ENCODE data around the gene XYLT1.

Gene XYLT1

GRCh38 chr16:17386229-17386628 lies 84.5 kb downstream of the XYLT1 start:
- Histone ChIP-seq H3K4me1 (ENCODE audit: low read depth, poor library complexity, severe bottlenecking) (no peaks in the 10 kb centered on the region), H3K27me3 (ENCODE audit: insufficient read depth, low read depth) (no peaks in the 10 kb centered on the region), H3K27ac (no peak overlapping the region), H2AFZ (ENCODE audit: low read depth) (no peak overlapping the region), H3K36me3 (ENCODE audit: insufficient read depth) (no peaks in the 10 kb centered on the region), H4K20me1 (ENCODE audit: insufficient read depth) (no peaks in the 10 kb centered on the region), H3K79me2 (ENCODE audit: insufficient read depth, low read depth) (no peaks in the 10 kb centered on the region), H3K4me3 (IDR thresholded peaks at IDR 0.05; ENCODE audit: insufficient read depth, low read depth, low read length) (no peak overlapping the region), H3K9ac (no peak overlapping the region), H3K4me2 (no peak overlapping the region)
- TF ChIP-seq, protein P1, sequence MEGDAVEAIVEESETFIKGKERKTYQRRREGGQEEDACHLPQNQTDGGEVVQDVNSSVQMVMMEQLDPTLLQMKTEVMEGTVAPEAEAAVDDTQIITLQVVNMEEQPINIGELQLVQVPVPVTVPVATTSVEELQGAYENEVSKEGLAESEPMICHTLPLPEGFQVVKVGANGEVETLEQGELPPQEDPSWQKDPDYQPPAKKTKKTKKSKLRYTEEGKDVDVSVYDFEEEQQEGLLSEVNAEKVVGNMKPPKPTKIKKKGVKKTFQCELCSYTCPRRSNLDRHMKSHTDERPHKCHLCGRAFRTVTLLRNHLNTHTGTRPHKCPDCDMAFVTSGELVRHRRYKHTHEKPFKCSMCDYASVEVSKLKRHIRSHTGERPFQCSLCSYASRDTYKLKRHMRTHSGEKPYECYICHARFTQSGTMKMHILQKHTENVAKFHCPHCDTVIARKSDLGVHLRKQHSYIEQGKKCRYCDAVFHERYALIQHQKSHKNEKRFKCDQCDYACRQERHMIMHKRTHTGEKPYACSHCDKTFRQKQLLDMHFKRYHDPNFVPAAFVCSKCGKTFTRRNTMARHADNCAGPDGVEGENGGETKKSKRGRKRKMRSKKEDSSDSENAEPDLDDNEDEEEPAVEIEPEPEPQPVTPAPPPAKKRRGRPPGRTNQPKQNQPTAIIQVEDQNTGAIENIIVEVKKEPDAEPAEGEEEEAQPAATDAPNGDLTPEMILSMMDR (conservative IDR thresholded peaks at IDR 0.05; ENCODE audit: low read depth, low read length) = no peak

GRCh38 chr16:17384471-17384870 lies 86.3 kb downstream of the XYLT1 start:
- Histone ChIP-seq H2AFZ (ENCODE audit: low read depth) (no peak overlapping the region), H3K27ac (no peak overlapping the region), H3K4me2 (no peak overlapping the region), H3K27me3 (ENCODE audit: insufficient read depth, low read depth) (no peaks in the 10 kb centered on the region), H3K4me1 (ENCODE audit: low read depth, poor library complexity, severe bottlenecking) (no peaks in the 10 kb centered on the region), H3K9ac (no peak overlapping the region), H3K79me2 (ENCODE audit: insufficient read depth, low read depth) (0 out of 2 replicates have a peak, but pooled peaks cover 1% of the 10 kb centered on the region), H4K20me1 (ENCODE audit: insufficient read depth) (no peaks in the 10 kb centered on the region), H3K4me3 (IDR thresholded peaks at IDR 0.05; ENCODE audit: insufficient read depth, low read depth, low read length) (no peak overlapping the region), H3K36me3 (ENCODE audit: insufficient read depth) (no peaks in the 10 kb centered on the region)
- TF ChIP-seq, protein P1 (conservative IDR thresholded peaks at IDR 0.05; ENCODE audit: low read depth, low read length) = no peak

DNA sequence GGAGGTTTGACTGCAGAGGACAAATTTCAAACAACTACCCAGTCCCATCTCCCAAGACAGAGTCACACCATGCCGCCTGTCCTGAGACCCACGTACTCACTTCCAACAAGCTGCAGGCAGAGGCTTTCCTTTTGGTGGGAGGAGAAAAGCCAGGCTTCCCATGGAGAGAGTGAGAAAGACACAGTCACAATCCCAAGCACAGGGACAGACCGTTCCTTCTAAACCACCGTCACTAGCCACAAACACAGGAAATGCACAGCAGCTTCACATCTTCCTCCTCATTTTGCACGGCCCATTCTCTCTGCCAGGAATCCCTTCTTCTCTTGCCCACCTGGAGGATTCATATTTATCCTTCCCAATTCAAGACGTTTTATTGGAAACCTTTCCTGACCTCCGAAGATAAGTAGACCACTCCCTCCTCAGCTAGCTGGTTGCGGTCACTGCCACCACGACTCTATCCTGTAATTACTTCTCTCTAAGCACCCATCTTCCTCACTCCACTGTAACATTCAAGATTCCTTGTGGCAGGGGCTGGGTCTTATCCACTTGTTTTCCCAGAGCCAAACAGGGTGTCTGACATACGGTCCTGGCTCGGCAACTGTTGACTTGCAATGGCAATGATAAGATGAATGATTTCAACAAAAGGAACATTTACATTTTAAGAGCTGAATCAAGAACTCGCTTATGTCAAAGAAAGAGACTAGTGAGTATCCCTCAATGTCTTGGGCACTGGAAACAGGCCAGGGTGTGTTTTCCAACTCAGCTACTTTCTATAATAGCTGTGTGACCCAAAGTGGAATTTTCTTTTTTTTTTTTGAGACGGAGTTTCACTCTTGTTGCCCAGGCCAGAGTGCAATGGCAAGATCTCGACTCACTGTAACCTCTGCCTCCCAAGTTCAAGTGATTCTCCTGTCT lies 87.6 kb downstream of the XYLT1 start:
- H3K9ac ChIP-seq = no peak overlapping the region
- H3K4me1 ChIP-seq (ENCODE audit: low read depth, poor library complexity, severe bottlenecking) = peaks cover 12% of the 10 kb centered on the region
- H3K36me3 ChIP-seq (ENCODE audit: insufficient read depth) = no peaks in the 10 kb centered on the region
- TF ChIP-seq, protein P1 (conservative IDR thresholded peaks at IDR 0.05; ENCODE audit: low read depth, low read length) = no peak
- H3K4me2 ChIP-seq = no peak overlapping the region
- H3K27ac ChIP-seq = no peak overlapping the region
- no peak overlapping the region for H2AFZ ChIP-seq (ENCODE audit: low read depth)
- H4K20me1 ChIP-seq (ENCODE audit: insufficient read depth) = no peaks in the 10 kb centered on the region
- H3K27me3 ChIP-seq (ENCODE audit: insufficient read depth, low read depth) = no peaks in the 10 kb centered on the region
- 0 out of 2 replicates have a peak, but pooled peaks cover 6% of the 10 kb centered on the region for H3K79me2 ChIP-seq (ENCODE audit: insufficient read depth, low read depth)
- no peak overlapping the region for H3K4me3 ChIP-seq (IDR thresholded peaks at IDR 0.05; ENCODE audit: insufficient read depth, low read depth, low read length)

- Histone ChIP-seq H3K27me3 (ENCODE audit: insufficient read depth, low read depth) (no peaks in the 10 kb centered on the region), H3K9ac (no peak overlapping the region), H3K4me3 (IDR thresholded peaks at IDR 0.05; ENCODE audit: insufficient read depth, low read depth, low read length) (no peak overlapping the region), H3K36me3 (ENCODE audit: insufficient read depth) (no peaks in the 10 kb centered on the region), H3K27ac (no peak overlapping the region), H4K20me1 (ENCODE audit: insufficient read depth) (no peaks in the 10 kb centered on the region), H3K79me2 (ENCODE audit: insufficient read depth, low read depth) (0 out of 2 replicates have a peak, but pooled peaks cover 6% of the 10 kb centered on the region), H3K4me2 (no peak overlapping the region), H2AFZ (ENCODE audit: low read depth) (no peak overlapping the region), H3K4me1 (ENCODE audit: low read depth, poor library complexity, severe bottlenecking) (peaks cover 19% of the 10 kb centered on the region)
- TF ChIP-seq, protein P1 (conservative IDR thresholded peaks at IDR 0.05; ENCODE audit: low read depth, low read length) = no peak
These were observed 88.2 kb downstream of the XYLT1 start for GRCh38 chr16:17382514-17382913.
